ENCODE measurements around the gene ABHD16A. TPM values are rescaled to one million over a fixed set of nuclear protein-coding genes. Genes with fewer than 3 reads are reported as not detected.

The ABHD16A gene
- total and polyA plus RNA-seq, 2 of the 13 experiments (the other 11 are each of a cell fraction or from before 2014, with no cell fraction given), result 43.5 to 45.4 TPM

GRCh38 chr6:31652925-31653724 lies 50.0 kb downstream of the ABHD16A start (continued):
- TF ChIP-seq ZNF138 (CRISPR knock-in tag; IDR thresholded peaks at IDR 0.05; ENCODE audit: low read depth) (peak; percentile 89; the same call in 1 of the 2 replicates), SMYD3 (CRISPR knock-in tag; IDR thresholded peaks at IDR 0.05) (0 out of 2 replicates have a peak, but pooled peaks have one; percentile 7), PATZ1 (CRISPR knock-in tag; IDR thresholded peaks at IDR 0.05) (peak; percentile 56), ZNF639 (CRISPR knock-in tag; conservative IDR thresholded peaks at IDR 0.05) (peak; percentile 60; the same call in 1 of the 2 replicates), TBX2 (CRISPR knock-in tag; IDR thresholded peaks at IDR 0.05; ENCODE audit: borderline replicate concordance) (peak; percentile 13; the same call in 1 of the 2 replicates), PRPF4 (IDR thresholded peaks at IDR 0.05; ENCODE audit: low read depth, low read length, poor library complexity, severe bottlenecking) (no peak), ELF4 (CRISPR knock-in tag; IDR thresholded peaks at IDR 0.05; ENCODE audit: borderline replicate concordance) (0 out of 2 replicates have a peak, but pooled peaks have one; percentile 56), SMAD3 (CRISPR knock-in tag; IDR thresholded peaks at IDR 0.05) (no peak), SALL1 (CRISPR knock-in tag; IDR thresholded peaks at IDR 0.05) (peak; percentile 53), FOXC1 (CRISPR knock-in tag; IDR thresholded peaks at IDR 0.05; ENCODE audit: borderline replicate concordance) (no peak; the same call in 1 of the 2 replicates), ZNF263 (CRISPR knock-in tag; IDR thresholded peaks at IDR 0.05) (0 out of 2 replicates have a peak, but pooled peaks have one; percentile 6), ZNF34 (CRISPR knock-in tag; IDR thresholded peaks at IDR 0.05; ENCODE audit: borderline replicate concordance) (no peak), SETDB1 (CRISPR knock-in tag; IDR thresholded peaks at IDR 0.05; ENCODE audit: borderline replicate concordance) (no peak), NONO (IDR thresholded peaks at IDR 0.05) (no peak), NONO (CRISPR knock-in tag; conservative IDR thresholded peaks at IDR 0.05) (peak; percentile 10; the same call in 1 of the 2 replicates), RFXANK (CRISPR knock-in tag; IDR thresholded peaks at IDR 0.05) (peak; percentile 1; the same call in 1 of the 2 replicates), ZFP41 (CRISPR knock-in tag; IDR thresholded peaks at IDR 0.05; ENCODE audit: borderline replicate concordance) (no peak), RAD51 (IDR thresholded peaks at IDR 0.05; ENCODE audit: borderline replicate concordance) (no peak), ZNF124 (CRISPR knock-in tag; IDR thresholded peaks at IDR 0.05) (no peak), NR2C2 (CRISPR knock-in tag; IDR thresholded peaks at IDR 0.05; ENCODE audit: borderline replicate concordance) (peak; percentile 76; the same call in 1 of the 2 replicates), FOXP4 (CRISPR knock-in tag; IDR thresholded peaks at IDR 0.05) (no peak), SIN3B (IDR thresholded peaks at IDR 0.05; ENCODE audit: low read length) (peak; percentile 25; the same call in 1 of the 2 replicates), HDAC1 (CRISPR knock-in tag; IDR thresholded peaks at IDR 0.05) (peak; percentile 13)
